GM21360 (cell line): ENCODE results near the gene ZNF682.
"Not testable (repeated sequence)": the region's sequence is repeated elsewhere in the genome, so short reads cannot be mapped to it uniquely, and the experiment has no call there.

ENCODE experiments used
- ATAC-seq: cut with Tn5 transposase; IDR thresholded peaks from one replicate; pipeline ENCODE4 v1.9.1; 2021; ENCODE audit warnings: mild to moderate bottlenecking, moderate library complexity; ENCODE audit not compliant: unreplicated experiment

The ZNF682 gene

GRCh38 chr19:20039203-20039723, at the start of gene ZNF682:
ZNF682 (minus strand) TSS chr19:20039505; CDS start chr19:20039345, 160 bp downstream.
- peak; percentile 95 for ATAC-seq

- ATAC-seq = not testable (repeated sequence)
Observed at GRCh38 chr19:20082876-20083275, 43.6 kb upstream of the ZNF682 start.

GRCh38 chr19:20082232-20082833, 43.0 kb upstream of the ZNF682 start:
- not testable (repeated sequence) for ATAC-seq

GRCh38 chr19:20080656-20081055, 41.4 kb upstream of the ZNF682 start:
- no peak for ATAC-seq

- ATAC-seq = no peak
Observed at GRCh38 chr19:20079476-20079875, 40.2 kb upstream of the ZNF682 start.

GRCh38 chr19:20078581-20079031, 39.3 kb upstream of the ZNF682 start:
- ATAC-seq = no peak

GRCh38 chr19:20077791-20078463, 38.6 kb upstream of the ZNF682 start, which contains the start of gene ZNF90:
ZNF90 (plus strand) TSS chr19:20078000; CDS start chr19:20078133, 133 bp downstream.
- ATAC-seq = peak; percentile 86

- ATAC-seq = no peak
Observed at GRCh38 chr19:20072936-20073335, 33.6 kb upstream of the ZNF682 start.

GRCh38 chr19:20070691-20071090, 31.4 kb upstream of the ZNF682 start:
- ATAC-seq = no peak

GRCh38 chr19:20068559-20068958, 29.3 kb upstream of the ZNF682 start:
- not testable (repeated sequence) for ATAC-seq

- no peak for ATAC-seq
Observed at GRCh38 chr19:20067943-20068342, 28.6 kb upstream of the ZNF682 start.

- ATAC-seq = no peak
Observed at GRCh38 chr19:20066861-20067260, 27.6 kb upstream of the ZNF682 start.

- ATAC-seq = no peak
Observed at GRCh38 chr19:20060282-20060681, 21.0 kb upstream of the ZNF682 start.

- not testable (repeated sequence) for ATAC-seq
Observed at GRCh38 chr19:20058738-20059137, 19.4 kb upstream of the ZNF682 start.

GRCh38 chr19:20051841-20052768, 12.8 kb upstream of the ZNF682 start:
- ATAC-seq = peak; percentile 90

- ATAC-seq = not testable (repeated sequence)
Observed at GRCh38 chr19:20045742-20046141, 6.4 kb upstream of the ZNF682 start.

GRCh38 chr19:20044663-20045062, 5.4 kb upstream of the ZNF682 start:
- no peak for ATAC-seq

- ATAC-seq = no peak
Observed at GRCh38 chr19:20038358-20039202, 725 bp downstream of the ZNF682 start.

GRCh38 chr19:20035935-20036334, 3.4 kb downstream of the ZNF682 start:
- ATAC-seq = no peak

- no peak for ATAC-seq
Observed at GRCh38 chr19:20028611-20029010, 10.7 kb downstream of the ZNF682 start.
